ENCODE results near the gene CDH7.

DNA sequence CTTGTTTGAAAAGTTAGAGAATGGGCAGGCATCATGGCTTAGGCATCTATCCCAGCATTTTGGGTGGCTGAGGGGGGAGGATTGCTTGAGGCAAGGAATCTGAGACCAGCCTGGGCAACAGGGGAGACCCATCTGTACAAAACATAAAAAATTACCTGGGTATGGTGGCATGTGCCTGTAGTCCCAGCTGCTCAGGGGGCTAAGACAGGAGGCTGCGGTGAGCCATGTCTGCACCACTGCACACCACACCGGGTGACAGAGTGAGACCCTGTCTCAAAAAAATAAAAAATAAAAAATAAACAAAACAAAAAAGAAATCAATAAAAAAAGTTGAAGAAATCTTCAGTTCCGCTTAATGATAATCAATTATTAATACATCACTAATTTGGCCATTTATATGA, 146.5 kb downstream of the CDH7 start:
- TF ChIP-seq POLR2A (IDR thresholded peaks at IDR 0.05): no peak
- TF ChIP-seq, protein P1, sequence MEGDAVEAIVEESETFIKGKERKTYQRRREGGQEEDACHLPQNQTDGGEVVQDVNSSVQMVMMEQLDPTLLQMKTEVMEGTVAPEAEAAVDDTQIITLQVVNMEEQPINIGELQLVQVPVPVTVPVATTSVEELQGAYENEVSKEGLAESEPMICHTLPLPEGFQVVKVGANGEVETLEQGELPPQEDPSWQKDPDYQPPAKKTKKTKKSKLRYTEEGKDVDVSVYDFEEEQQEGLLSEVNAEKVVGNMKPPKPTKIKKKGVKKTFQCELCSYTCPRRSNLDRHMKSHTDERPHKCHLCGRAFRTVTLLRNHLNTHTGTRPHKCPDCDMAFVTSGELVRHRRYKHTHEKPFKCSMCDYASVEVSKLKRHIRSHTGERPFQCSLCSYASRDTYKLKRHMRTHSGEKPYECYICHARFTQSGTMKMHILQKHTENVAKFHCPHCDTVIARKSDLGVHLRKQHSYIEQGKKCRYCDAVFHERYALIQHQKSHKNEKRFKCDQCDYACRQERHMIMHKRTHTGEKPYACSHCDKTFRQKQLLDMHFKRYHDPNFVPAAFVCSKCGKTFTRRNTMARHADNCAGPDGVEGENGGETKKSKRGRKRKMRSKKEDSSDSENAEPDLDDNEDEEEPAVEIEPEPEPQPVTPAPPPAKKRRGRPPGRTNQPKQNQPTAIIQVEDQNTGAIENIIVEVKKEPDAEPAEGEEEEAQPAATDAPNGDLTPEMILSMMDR (IDR thresholded peaks at IDR 0.05): no peak

Measured in Peyer's patch (tissue), 4 donors.